LNCaP clone FGC (cell line): ENCODE data around the gene EID3.

Experiments
- DNase-seq: peaks from one replicate; pipeline ENCODE4 v3.0.0-alpha.2; 2011; ENCODE audit warnings: low read depth
- H3K4me3 ChIP-seq: 2 replicates; pipeline ENCODE4 v1.5.1; 2011; ENCODE audit warnings: mild to moderate bottlenecking, low read depth, low read length, control low read depth
- TF ChIP-seq, protein P1 (sequence below): IDR thresholded peaks from 2 replicates; pipeline ENCODE4 v1.5.1; 2012; ENCODE audit warnings: mild to moderate bottlenecking; ENCODE audit not compliant: control insufficient read depth, insufficient read depth; ENCODE audit errors: extremely low read depth

The EID3 gene

DNA sequence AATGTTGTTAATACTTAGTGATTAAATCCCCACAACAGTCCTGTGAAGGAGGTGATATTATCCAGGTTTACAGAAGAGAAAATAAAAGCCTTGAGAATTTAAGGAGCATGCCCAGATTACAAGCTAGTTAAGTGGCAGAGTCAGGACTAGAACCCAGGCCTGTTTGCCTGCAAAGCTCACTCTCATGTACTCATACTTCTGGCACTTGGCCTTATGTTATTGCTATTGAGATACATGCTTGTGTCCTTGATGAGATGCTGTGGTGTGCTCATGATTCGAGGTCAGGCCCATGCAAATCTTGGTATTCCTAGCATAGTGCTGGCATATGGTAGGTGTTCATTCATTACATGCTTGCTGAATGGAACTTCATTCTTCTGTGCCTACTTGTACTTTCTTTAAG is 7.6 kb upstream of the EID3 start:
- no peak for DNase-seq
- no peak overlapping the region for H3K4me3 ChIP-seq
- TF ChIP-seq, protein P1, sequence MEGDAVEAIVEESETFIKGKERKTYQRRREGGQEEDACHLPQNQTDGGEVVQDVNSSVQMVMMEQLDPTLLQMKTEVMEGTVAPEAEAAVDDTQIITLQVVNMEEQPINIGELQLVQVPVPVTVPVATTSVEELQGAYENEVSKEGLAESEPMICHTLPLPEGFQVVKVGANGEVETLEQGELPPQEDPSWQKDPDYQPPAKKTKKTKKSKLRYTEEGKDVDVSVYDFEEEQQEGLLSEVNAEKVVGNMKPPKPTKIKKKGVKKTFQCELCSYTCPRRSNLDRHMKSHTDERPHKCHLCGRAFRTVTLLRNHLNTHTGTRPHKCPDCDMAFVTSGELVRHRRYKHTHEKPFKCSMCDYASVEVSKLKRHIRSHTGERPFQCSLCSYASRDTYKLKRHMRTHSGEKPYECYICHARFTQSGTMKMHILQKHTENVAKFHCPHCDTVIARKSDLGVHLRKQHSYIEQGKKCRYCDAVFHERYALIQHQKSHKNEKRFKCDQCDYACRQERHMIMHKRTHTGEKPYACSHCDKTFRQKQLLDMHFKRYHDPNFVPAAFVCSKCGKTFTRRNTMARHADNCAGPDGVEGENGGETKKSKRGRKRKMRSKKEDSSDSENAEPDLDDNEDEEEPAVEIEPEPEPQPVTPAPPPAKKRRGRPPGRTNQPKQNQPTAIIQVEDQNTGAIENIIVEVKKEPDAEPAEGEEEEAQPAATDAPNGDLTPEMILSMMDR, result no peak

DNA sequence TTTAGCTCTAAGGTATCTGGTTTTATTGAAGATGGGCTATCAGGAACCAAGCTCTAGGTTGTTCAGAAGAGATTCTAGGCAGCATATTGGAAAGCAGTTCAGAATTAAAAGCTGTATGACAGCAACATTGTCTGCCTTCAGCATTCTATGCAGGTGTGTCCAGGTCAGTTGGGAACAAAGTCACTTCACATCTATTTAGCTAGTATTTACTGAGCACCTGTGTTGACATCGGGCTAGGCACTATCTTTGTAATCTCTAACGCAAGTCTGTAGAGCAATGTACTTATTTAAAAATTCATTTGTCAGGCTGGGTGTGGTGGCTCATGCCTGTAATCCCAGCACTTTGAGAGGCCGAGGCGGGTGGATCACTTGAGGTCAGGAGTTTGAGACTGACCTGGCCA is 6.8 kb upstream of the EID3 start:
- no peak for DNase-seq
- no peak overlapping the region for H3K4me3 ChIP-seq
- TF ChIP-seq, protein P1, result no peak

DNA sequence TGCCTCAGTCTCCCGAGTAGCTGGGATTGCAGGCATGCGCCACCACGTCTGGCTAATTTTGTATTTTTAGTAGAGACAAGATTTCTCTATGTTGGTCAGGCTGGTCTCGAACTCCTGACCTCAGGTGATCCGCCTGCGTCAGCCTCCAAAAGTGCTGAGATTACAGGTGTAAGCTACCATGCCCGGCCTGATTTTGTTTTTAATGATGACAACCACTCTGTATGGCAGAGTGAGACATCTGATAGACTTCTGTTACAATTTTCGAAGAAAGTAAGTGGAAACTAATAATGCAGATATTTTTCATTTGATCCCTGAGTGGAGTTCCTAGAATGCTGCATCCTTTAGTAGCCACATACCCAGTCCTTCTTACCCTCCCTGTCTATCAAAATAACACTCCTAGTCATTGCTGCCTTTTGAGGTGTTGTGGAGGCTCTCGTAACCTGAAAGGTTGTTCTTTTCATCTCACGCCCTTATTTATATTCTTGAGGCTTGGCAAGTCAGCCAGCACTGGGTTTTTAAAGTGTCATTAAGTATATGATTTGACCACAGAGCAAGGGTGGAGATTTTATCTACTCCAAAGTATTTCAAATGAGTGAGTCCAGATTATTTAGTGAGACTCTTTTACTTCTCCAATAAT is 5.9 kb upstream of the EID3 start:
- no peak for DNase-seq
- TF ChIP-seq, protein P1, result no peak
- H3K4me3 ChIP-seq, result no peak overlapping the region

DNA sequence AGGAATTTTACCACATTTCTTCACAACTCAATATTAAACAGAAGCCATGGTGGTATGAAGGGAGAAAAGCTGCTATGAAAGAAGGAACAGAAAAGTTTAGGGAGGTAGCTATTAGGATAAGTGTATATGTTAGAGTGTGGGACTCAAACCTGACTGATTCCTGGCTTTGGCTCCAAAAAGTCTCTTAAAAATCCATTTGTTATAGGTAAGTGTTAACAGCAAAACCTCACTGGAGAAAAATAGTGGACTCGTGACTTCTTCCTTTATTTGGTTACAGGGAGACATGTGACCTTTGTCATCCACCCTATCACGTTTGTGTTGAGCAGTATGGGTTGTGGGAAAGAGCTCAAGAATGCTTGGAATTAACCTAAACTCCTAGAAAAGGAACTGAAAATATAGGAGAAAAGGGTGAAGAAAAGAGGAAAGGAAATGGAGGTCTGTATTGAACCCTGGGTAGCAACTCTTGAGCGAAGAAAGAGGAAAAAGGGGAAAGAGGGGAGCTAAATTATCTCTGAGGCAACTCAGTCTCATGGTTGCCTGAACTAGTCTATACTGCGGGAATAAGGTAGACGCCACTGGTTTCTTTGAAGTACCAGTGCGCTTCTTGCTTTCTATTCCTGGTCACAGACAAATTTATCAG is 3.6 kb upstream of the EID3 start:
- no peak for DNase-seq
- TF ChIP-seq, protein P1, result no peak

DNA sequence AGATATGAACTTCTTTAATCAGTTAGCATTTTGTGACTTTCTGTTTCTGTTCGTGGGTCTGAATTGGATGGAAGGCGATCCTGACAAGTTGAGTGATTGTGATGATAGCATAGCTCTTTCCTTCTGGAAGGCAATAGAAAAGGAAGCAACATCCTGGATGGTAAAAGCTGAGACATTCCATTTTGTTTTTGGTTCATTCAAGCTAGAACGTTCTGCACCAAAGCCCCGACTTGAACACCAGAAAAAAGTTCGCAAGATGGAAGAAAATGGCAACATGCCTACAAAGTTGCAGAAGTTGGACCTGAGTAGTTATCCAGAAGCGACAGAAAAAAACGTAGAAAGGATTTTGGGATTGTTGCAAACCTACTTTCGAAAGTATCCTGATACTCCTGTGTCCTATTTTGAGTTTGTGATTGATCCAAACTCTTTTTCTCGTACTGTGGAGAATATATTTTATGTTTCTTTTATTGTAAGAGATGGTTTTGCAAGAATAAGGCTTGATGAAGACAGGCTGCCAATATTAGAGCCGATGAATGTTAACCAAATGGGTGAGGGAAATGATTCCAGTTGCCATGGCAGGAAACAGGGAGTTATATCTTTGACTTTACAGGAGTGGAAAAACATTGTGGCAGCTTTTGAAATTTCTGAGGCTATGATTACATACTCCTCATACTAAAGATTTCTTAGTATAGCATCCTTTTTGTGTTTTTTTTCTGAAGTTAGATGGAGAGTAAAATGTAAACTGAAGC is 896 bp downstream of the EID3 start:
- DNase-seq, result no peak
- no peak overlapping the region for H3K4me3 ChIP-seq
- TF ChIP-seq, protein P1, result no peak

More for the DNA sequence above, 3.6 kb upstream of the EID3 start:
- no peak overlapping the region for H3K4me3 ChIP-seq

DNA sequence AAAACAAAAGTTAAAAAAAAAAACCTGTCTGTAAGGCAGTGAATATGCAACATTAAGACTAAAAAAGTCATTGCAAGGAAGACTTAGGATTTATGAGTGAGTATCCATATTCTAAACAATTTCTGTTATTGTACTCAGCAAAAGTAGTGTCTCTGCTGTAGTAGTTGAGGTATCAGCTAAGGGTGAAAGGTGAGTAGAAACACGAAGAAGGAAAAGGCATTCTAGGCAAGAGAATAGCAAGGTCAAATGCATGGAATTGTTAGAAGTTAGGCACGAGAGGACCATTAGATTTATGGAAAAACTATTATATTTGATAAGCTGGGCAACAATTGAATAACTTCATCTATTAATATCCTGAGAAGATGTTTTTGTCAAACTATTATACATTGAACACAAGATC is 1.8 kb downstream of the EID3 start:
- H3K4me3 ChIP-seq, result no peak overlapping the region
- TF ChIP-seq, protein P1, result no peak
- no peak for DNase-seq

DNA sequence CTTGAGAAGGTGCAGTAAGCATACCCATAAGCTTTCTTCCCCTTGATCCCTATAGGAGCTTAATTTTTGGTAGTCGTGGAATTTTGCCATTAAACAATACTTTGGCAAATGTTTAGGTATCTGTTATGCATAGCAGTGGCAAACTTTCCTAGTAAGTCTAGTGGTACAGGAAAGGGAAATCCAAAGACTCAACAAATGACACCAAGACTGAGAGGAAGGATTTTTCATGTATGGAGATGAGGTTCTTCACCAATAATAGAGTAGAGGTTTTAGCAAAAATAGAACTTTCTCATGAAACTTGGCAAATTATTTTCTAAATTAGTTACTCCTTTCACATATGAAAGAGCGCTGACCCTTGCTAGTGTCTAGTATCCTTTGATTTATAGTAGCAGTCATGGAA is 2.8 kb downstream of the EID3 start:
- TF ChIP-seq, protein P1, result no peak
- DNase-seq, result no peak
- H3K4me3 ChIP-seq, result no peak overlapping the region
